GM19099 (cell line): Measurements from ENCODE around the gene CA4.

Source experiments
- POLR2A ChIP-seq: IDR thresholded peaks from 3 replicates; pipeline ENCODE4 v1.6.1; 2011; ENCODE audit warnings: low read depth; ENCODE audit not compliant: insufficient read length; ENCODE audit errors: extremely low read depth

CA4 gene

DNA sequence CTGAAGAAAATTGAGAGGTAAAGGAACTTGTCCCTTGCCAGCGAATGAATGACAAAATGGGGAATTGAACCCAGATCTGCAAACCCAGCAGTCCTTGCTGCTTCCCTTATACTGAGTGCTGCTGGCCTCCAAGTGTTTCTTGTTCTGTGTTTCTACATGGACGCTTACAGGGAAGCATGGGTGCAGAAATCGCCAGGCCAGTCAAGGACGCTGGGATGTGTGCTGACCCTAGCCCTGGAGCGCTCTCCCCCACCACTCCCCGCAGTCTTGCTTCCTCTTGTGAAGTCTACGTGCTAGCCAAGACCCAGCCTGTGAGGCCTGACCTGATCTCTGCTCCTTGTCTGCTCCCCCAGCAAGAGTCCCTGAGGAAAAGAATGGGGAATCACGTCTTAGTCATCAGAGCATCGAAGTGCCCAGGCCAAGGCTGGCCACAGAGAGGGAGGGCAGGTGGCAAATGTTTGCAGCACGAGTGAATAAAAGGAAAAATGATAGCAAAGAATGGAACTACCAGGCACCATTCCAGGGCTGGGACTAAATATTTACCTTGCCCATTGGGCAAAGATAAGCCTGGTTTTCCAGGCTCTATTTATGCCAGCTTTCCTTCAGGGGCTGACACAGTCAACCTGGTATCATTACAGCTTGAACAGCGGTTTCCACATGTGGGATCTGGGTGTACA, 17.4 kb downstream of the CA4 start:
- no peak for TF ChIP-seq POLR2A

DNA sequence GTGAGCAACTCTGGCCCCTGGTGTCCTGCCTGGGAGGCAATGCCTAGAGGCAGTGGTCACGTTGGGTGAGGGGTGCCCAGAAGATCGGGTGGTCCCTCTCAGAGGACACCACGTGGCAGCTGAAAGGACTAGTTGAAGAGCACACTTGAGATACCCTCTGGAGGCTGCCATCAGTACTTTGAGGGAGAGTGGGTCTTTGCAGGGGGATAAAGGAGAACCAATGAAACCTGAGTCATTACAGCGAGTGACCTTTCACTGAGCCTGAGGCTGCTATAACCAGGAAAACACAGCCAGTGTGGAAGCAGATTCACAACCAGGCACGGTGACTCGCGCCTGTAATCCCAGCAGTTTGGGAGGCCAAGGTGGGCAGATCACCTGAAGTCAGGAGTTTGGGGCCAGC, 18.9 kb downstream of the CA4 start:
- no peak for TF ChIP-seq POLR2A

DNA sequence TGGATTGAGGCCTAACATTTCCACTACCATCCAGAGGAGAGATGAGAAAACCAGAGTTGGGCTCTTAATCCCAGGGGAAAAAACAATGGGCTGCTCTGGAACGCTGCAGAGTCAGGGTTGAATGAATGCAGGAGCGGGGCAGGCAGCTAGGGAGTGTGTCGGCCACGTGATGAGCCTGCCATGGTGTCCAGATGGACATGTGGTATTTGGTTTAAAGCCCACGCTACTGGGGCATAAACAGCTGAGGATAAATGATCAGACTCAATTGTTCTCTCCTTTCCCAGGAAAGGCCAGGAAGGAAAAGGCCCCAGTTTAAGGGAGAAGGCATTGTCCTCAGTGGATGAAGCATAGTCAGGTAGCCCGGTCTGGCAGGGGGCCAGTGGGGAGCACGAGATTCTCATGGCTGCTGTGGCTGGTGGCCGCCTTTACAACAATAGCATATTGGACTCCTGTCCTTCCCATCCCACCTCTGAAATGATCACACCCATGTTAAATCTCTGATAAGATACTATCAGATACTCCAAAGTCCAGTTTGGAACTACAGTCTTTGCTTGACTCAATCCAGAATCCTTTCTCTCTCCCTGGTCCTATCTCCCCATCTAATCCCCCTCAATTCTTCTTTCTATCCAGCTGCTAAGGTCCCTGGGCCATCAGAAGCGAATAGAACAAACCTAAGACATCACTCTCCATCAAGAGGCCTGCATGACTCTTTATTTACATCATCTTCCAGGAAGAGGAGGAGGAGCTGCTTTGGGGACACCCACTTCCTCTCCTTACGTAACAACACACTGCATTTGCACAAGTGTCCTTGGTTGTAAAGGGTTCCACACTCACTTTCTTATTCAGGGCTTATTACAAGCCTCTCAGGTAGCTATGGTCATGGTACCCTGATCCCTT, 20.4 kb downstream of the CA4 start:
- no peak for TF ChIP-seq POLR2A

DNA sequence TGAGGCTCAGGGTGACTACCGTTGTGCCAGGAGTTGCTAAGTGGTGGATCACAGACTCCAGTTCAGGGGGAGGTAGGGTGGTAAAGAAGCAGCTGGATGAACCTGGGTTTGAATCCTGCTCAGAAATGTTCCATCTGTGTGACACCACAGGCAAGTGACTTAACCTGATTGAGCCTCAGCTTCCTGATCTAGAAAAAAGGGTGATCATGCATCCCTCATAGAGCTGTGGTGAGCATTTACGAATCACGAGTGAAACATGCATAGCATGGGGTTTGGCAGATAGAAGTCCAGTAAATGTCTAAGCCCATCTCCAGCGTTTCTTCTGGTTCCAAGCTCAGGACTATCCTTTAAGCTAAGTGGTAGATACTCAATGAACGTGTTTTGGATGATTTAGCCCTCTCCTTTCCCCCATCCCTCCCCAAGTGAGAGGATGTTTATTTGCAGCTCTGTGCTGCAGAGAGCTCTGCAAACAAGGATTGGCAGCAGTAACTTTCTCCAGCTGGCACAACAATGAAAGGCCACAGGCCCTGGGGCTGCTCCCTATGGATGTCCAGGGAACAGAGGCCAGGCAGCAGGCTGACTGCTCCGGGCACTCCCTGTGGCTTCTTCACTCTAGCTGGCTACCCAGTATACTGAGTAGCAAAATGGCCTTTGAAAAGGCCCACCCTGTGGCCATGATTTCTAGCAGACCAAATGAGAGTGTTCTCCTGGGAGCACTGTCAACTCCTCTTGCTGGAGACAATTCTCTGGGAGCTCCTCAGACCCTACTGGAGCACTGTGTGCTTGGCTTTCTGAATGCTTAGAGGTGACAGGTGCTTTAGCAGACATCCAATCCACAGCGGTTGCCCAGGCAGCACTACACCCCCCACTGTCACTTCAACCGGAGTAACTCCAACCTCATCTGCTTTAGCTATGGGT, 21.3 kb downstream of the CA4 start:
- TF ChIP-seq POLR2A: no peak

DNA sequence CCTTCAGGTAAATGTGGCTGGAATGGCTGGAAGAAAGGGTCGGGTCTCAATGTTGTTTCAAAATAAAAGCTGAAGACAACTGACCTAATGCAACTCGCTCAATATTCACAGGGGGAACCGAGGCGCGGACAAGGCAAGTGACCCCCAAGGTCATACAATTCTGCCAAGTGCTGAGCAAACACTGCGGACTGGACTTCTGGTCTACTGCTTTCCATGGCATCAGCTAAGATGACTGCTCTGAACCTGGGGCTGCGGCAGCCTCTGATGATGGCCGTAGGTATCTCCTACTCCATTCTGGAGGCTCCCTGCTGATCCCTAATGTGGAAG, 21.9 kb downstream of the CA4 start:
- no peak for TF ChIP-seq POLR2A

DNA sequence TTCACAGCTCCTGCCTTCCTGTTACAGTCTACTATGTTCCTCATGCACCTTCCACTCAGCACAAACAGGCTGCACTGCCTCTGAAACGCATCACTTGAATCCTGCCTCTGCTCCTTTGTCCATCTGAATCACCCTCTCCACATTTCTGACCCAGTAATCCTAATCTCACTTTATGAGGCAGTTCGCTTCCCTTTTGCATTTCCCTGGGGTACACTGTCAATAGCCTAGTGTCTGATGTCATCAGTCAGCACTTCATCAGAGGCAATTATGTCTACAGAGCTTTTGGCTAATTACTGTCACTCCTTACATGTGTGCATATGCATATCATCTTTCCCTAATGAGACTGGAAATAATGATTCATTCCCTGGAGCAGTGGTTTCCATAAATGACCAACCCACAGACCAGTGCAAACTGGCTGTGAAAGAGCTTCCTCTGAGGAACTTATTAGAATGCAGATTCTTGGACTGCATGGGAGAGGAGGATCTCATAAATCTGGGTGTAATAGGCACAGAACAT, 23.6 kb downstream of the CA4 start:
- no peak for TF ChIP-seq POLR2A

DNA sequence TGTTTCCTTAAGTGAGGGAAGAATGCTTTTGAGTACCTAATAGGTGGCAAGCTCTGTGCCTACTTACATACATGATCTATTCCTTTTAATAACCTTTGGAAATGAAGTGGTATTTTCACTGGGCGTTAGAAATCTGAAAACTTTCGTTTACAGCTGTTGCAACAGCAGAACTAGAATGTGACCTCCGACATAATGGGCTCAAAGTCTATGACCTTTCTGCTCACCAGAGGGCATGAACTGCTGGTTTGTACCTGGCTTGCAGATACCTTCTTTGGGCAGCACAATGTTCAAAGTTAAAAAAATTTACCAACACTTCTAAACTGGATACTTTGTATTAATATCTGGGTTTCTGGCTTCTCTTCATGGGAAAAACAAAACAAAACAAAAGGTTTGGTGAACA, 24.3 kb downstream of the CA4 start:
- TF ChIP-seq POLR2A: no peak

DNA sequence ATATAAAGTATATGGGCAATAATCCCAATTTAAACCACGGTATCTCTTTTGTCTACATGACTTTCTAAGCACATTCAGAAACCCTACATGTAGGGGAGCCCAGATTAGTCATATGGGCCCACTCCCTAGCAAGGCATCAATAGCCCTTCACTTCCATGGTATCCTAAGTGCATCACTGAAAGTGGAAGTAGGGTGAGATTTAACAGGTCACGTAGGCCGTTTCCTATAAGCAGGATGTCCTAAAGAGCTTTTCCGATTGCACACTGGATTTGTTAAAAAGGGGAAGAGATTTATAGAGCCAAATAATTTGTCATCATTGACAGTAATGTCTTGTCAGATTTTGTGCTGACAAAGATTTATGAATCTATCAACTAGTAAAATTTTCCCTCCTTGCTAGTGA, 39.0 kb downstream of the CA4 start:
- no peak for TF ChIP-seq POLR2A

DNA sequence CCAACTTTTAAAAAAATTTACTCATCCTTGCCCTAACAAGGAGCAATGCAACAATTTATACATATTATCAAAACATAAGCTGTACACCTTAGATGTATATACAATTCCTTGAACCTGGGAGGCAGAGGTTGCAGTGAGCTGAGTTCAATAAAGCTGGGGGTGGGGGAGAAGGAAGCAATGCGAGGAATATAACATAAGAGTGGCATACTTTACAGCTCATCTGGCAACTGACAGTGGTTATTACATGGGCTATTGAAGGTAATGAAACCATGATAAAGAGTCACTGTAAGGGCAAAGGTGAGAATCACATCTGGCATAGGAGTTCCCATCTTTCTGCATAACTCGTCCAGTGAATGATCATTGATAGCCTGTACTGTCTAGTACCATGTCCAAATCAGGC, 43.7 kb downstream of the CA4 start:
- TF ChIP-seq POLR2A: no peak
